GM10248 (cell line): ENCODE measurements around the gene LIPE.
A peak's percentile ranks its signal among the peaks of the same experiment; 100 is the strongest.

Experiments
- CTCF ChIA-PET: fragments of 300-600 bp; sonication (Branson Sonifier 250); formaldehyde crosslinking; extraction: SDS; loops from one replicate; lab custom pipeline; 2021; ENCODE audit warnings: antibody characterized with exemption; lab: Yijun Ruan, JAX
- POLR2A ChIA-PET: fragments of 350-650 bp; sonication (Branson Sonifier 250); formaldehyde crosslinking; extraction: SDS; loops from one replicate; lab custom pipeline; 2020; ENCODE audit warnings: antibody characterized with exemption; lab: Yijun Ruan, JAX
- DNase-seq: peaks from one replicate; pipeline ENCODE4 v3.0.0; 2012; ENCODE audit errors: extremely low spot score
- CTCF ChIP-seq: IDR thresholded peaks from 2 replicates; pipeline ENCODE4 v1.5.1; 2012; ENCODE audit warnings: mild to moderate bottlenecking, low read depth; ENCODE audit errors: extremely low read depth, missing control alignments, control extremely low read depth

LIPE gene

GRCh38 chr19:42360787-42361544, 66.2 kb downstream of the LIPE start:
- DNase-seq: no peak
- ChIA-PET CTCF (no interaction called here), POLR2A (interaction anchor here (0.6 kb wide), 1 partner anchor 130 kb away, joined by 5 read pairs; no protein-coding TSS in a partner anchor)
- TF ChIP-seq CTCF: no peak

GRCh38 chr19:42357290-42357689, 69.9 kb downstream of the LIPE start:
- no peak for DNase-seq
- ChIA-PET CTCF (no interaction called here), POLR2A (interaction anchor here (0.5 kb wide), 1 partner anchor 37 kb away, joined by 7 read pairs; no protein-coding TSS in a partner anchor)
- no peak for TF ChIP-seq CTCF

- ChIA-PET CTCF (no interaction called here), POLR2A (interaction anchor here (0.5 kb wide), 1 partner anchor 37 kb away, joined by 7 read pairs; no protein-coding TSS in a partner anchor)
- no peak for TF ChIP-seq CTCF
- no peak for DNase-seq
Observed at GRCh38 chr19:42356686-42357085, 70.5 kb downstream of the LIPE start.

- no peak for TF ChIP-seq CTCF
- ChIA-PET POLR2A (no interaction called here), CTCF (no interaction called here)
- DNase-seq: no peak
Observed at GRCh38 chr19:42355896-42356295, 71.3 kb downstream of the LIPE start.

- DNase-seq: no peak
- ChIA-PET CTCF (interaction anchor here (1.5 kb wide), 1 partner anchor 85 kb away, joined by 3 read pairs; no protein-coding TSS in a partner anchor), POLR2A (no interaction called here)
- TF ChIP-seq CTCF: no peak
Observed at GRCh38 chr19:42353341-42354015, 73.7 kb downstream of the LIPE start.

GRCh38 chr19:42352301-42353259, 74.6 kb downstream of the LIPE start:
- POLR2A ChIA-PET: no interaction called here
- CTCF ChIA-PET: no interaction called here
- TF ChIP-seq CTCF: no peak
- peak; percentile 57 for DNase-seq
